ENCODE measurements around the gene MIOX.
"Not testable (repeated sequence)": the region's sequence is repeated elsewhere in the genome, so short reads cannot be mapped to it uniquely, and the experiment has no call there.

MIOX gene

GRCh38 chr22:50531962-50532674 is 45.5 kb downstream of the MIOX start:
- peak overlapping the region; percentile 31 for H3K4me3 ChIP-seq (ENCODE audit: low read depth, low read length)
- TF ChIP-seq CTCF (IDR thresholded peaks at IDR 0.05; ENCODE audit: low read depth, low read length, missing control alignments) = no peak
- in situ Hi-C loops (cut with HindIII; ENCODE audit: low sequenced_read_pairs) = no loop called here
- no peak for DNase-seq (ENCODE audit: low read depth)

- no peak overlapping the region for H3K4me3 ChIP-seq (ENCODE audit: low read depth, low read length)
- in situ Hi-C loops (cut with HindIII; ENCODE audit: low sequenced_read_pairs) = no loop called here
- no peak for TF ChIP-seq CTCF (IDR thresholded peaks at IDR 0.05; ENCODE audit: low read depth, low read length, missing control alignments)
- DNase-seq (ENCODE audit: low read depth) = no peak
Measured at GRCh38 chr22:50532824-50533796, 46.5 kb downstream of the MIOX start.

- peak; percentile 23 for DNase-seq (ENCODE audit: low read depth)
- in situ Hi-C loops (cut with HindIII; ENCODE audit: low sequenced_read_pairs); H3K4me3 ChIP-seq (ENCODE audit: low read depth, low read length): not testable (repeated sequence)
Measured at GRCh38 chr22:50533856-50534711, 47.4 kb downstream of the MIOX start.

GRCh38 chr22:50535113-50535512 is 48.5 kb downstream of the MIOX start:
- no peak for TF ChIP-seq CTCF (IDR thresholded peaks at IDR 0.05; ENCODE audit: low read depth, low read length, missing control alignments)
- H3K4me3 ChIP-seq (ENCODE audit: low read depth, low read length) = no peak overlapping the region
- DNase-seq (ENCODE audit: low read depth) = no peak
- in situ Hi-C loops (cut with HindIII; ENCODE audit: low sequenced_read_pairs) = no loop called here

- DNase-seq (ENCODE audit: low read depth) = no peak
- TF ChIP-seq CTCF (IDR thresholded peaks at IDR 0.05; ENCODE audit: low read depth, low read length, missing control alignments) = no peak
- H3K4me3 ChIP-seq (ENCODE audit: low read depth, low read length) = no peak overlapping the region
- in situ Hi-C loops (cut with HindIII; ENCODE audit: low sequenced_read_pairs) = no loop called here
Measured at GRCh38 chr22:50536226-50536625, 49.6 kb downstream of the MIOX start.

- H3K4me3 ChIP-seq (ENCODE audit: low read depth, low read length) = no peak overlapping the region
- DNase-seq (ENCODE audit: low read depth) = no peak
- in situ Hi-C loops (cut with HindIII; ENCODE audit: low sequenced_read_pairs) = no loop called here
- TF ChIP-seq CTCF (IDR thresholded peaks at IDR 0.05; ENCODE audit: low read depth, low read length, missing control alignments) = no peak
Measured at GRCh38 chr22:50537765-50538164, 51.1 kb downstream of the MIOX start.

Measured in astrocyte of the cerebellum (primary cell).